ENCODE data around the gene CCT2.

Gene CCT2

GRCh38 chr12:69585189-69586062 lies at the start of gene CCT2:
Gene CCT2, plus strand, starts transcription at chr12:69585459. Its CDS starts 63 bp downstream, at chr12:69585522.
- peak within 1 kb of the TSS; percentile 99 for H3K9ac ChIP-seq (ENCODE audit: low read length)
- H3K4me1 ChIP-seq (ENCODE audit: control insufficient read depth, low read depth, low read length), result no peaks in the 10 kb centered on the region
- H3K27me3 ChIP-seq (ENCODE audit: control insufficient read depth, insufficient read depth, low read length), result no peaks in the 10 kb centered on the region
- no peaks in the 10 kb centered on the region for H3K9me3 ChIP-seq (ENCODE audit: control insufficient read depth, low read depth, low read length)
- peak within 1 kb of the TSS; percentile 99 for H3K4me3 ChIP-seq (ENCODE audit: low read length)
- H3K27ac ChIP-seq (ENCODE audit: low read length), result peak within 1 kb of the TSS; percentile 98
- H3K36me3 ChIP-seq (ENCODE audit: control insufficient read depth, low read depth, low read length), result peaks cover 41% of the 10 kb centered on the region

- Histone ChIP-seq H3K4me3 (ENCODE audit: low read length) (no peak overlapping the region), H3K9ac (ENCODE audit: low read length) (no peak overlapping the region), H3K4me1 (ENCODE audit: control insufficient read depth, low read depth, low read length) (no peaks in the 10 kb centered on the region), H3K27ac (ENCODE audit: low read length) (no peak overlapping the region), H3K27me3 (ENCODE audit: control insufficient read depth, insufficient read depth, low read length) (no peaks in the 10 kb centered on the region), H3K36me3 (ENCODE audit: control insufficient read depth, low read depth, low read length) (no peaks in the 10 kb centered on the region), H3K9me3 (ENCODE audit: control insufficient read depth, low read depth, low read length) (no peaks in the 10 kb centered on the region)
Measured at GRCh38 chr12:69540987-69541386, 44.3 kb upstream of the CCT2 start.

- Histone ChIP-seq H3K27ac (ENCODE audit: low read length) (no peak overlapping the region), H3K9ac (ENCODE audit: low read length) (no peak overlapping the region), H3K27me3 (ENCODE audit: control insufficient read depth, insufficient read depth, low read length) (no peaks in the 10 kb centered on the region), H3K9me3 (ENCODE audit: control insufficient read depth, low read depth, low read length) (no peaks in the 10 kb centered on the region), H3K4me1 (ENCODE audit: control insufficient read depth, low read depth, low read length) (no peaks in the 10 kb centered on the region), H3K4me3 (ENCODE audit: low read length) (no peak overlapping the region), H3K36me3 (ENCODE audit: control insufficient read depth, low read depth, low read length) (no peaks in the 10 kb centered on the region)
Measured at GRCh38 chr12:69544087-69544486, 41.2 kb upstream of the CCT2 start.

- Histone ChIP-seq H3K4me3 (ENCODE audit: low read length) (no peak overlapping the region), H3K27ac (ENCODE audit: low read length) (no peak overlapping the region), H3K9ac (ENCODE audit: low read length) (no peak overlapping the region), H3K27me3 (ENCODE audit: control insufficient read depth, insufficient read depth, low read length) (no peaks in the 10 kb centered on the region), H3K9me3 (ENCODE audit: control insufficient read depth, low read depth, low read length) (no peaks in the 10 kb centered on the region), H3K4me1 (ENCODE audit: control insufficient read depth, low read depth, low read length) (no peaks in the 10 kb centered on the region), H3K36me3 (ENCODE audit: control insufficient read depth, low read depth, low read length) (no peaks in the 10 kb centered on the region)
Measured at GRCh38 chr12:69545081-69545480, 40.2 kb upstream of the CCT2 start.

- Histone ChIP-seq H3K4me1 (ENCODE audit: control insufficient read depth, low read depth, low read length) (no peaks in the 10 kb centered on the region), H3K9ac (ENCODE audit: low read length) (no peak overlapping the region), H3K27me3 (ENCODE audit: control insufficient read depth, insufficient read depth, low read length) (no peaks in the 10 kb centered on the region), H3K9me3 (ENCODE audit: control insufficient read depth, low read depth, low read length) (no peaks in the 10 kb centered on the region), H3K4me3 (ENCODE audit: low read length) (no peak overlapping the region), H3K27ac (ENCODE audit: low read length) (no peak overlapping the region), H3K36me3 (ENCODE audit: control insufficient read depth, low read depth, low read length) (no peaks in the 10 kb centered on the region)
Measured at GRCh38 chr12:69546693-69547438, 38.4 kb upstream of the CCT2 start.

GRCh38 chr12:69548687-69549086 lies 36.6 kb upstream of the CCT2 start:
- Histone ChIP-seq H3K27ac (ENCODE audit: low read length) (no peak overlapping the region), H3K9me3 (ENCODE audit: control insufficient read depth, low read depth, low read length) (no peaks in the 10 kb centered on the region), H3K27me3 (ENCODE audit: control insufficient read depth, insufficient read depth, low read length) (no peaks in the 10 kb centered on the region), H3K4me3 (ENCODE audit: low read length) (no peak overlapping the region), H3K4me1 (ENCODE audit: control insufficient read depth, low read depth, low read length) (no peaks in the 10 kb centered on the region), H3K36me3 (ENCODE audit: control insufficient read depth, low read depth, low read length) (no peaks in the 10 kb centered on the region), H3K9ac (ENCODE audit: low read length) (no peak overlapping the region)

- Histone ChIP-seq H3K4me1 (ENCODE audit: control insufficient read depth, low read depth, low read length) (no peaks in the 10 kb centered on the region), H3K27ac (ENCODE audit: low read length) (no peak overlapping the region), H3K9me3 (ENCODE audit: control insufficient read depth, low read depth, low read length) (no peaks in the 10 kb centered on the region), H3K9ac (ENCODE audit: low read length) (no peak overlapping the region), H3K27me3 (ENCODE audit: control insufficient read depth, insufficient read depth, low read length) (no peaks in the 10 kb centered on the region), H3K36me3 (ENCODE audit: control insufficient read depth, low read depth, low read length) (no peaks in the 10 kb centered on the region), H3K4me3 (ENCODE audit: low read length) (no peak overlapping the region)
Measured at GRCh38 chr12:69550569-69551350, 34.5 kb upstream of the CCT2 start.

- Histone ChIP-seq H3K36me3 (ENCODE audit: control insufficient read depth, low read depth, low read length) (no peaks in the 10 kb centered on the region), H3K9me3 (ENCODE audit: control insufficient read depth, low read depth, low read length) (no peaks in the 10 kb centered on the region), H3K4me3 (ENCODE audit: low read length) (no peak overlapping the region), H3K27me3 (ENCODE audit: control insufficient read depth, insufficient read depth, low read length) (no peaks in the 10 kb centered on the region), H3K4me1 (ENCODE audit: control insufficient read depth, low read depth, low read length) (no peaks in the 10 kb centered on the region), H3K27ac (ENCODE audit: low read length) (no peak overlapping the region), H3K9ac (ENCODE audit: low read length) (no peak overlapping the region)
Measured at GRCh38 chr12:69553628-69554248, 31.5 kb upstream of the CCT2 start.

- Histone ChIP-seq H3K36me3 (ENCODE audit: control insufficient read depth, low read depth, low read length) (no peaks in the 10 kb centered on the region), H3K27me3 (ENCODE audit: control insufficient read depth, insufficient read depth, low read length) (no peaks in the 10 kb centered on the region), H3K9ac (ENCODE audit: low read length) (no peak overlapping the region), H3K9me3 (ENCODE audit: control insufficient read depth, low read depth, low read length) (no peaks in the 10 kb centered on the region), H3K4me1 (ENCODE audit: control insufficient read depth, low read depth, low read length) (no peaks in the 10 kb centered on the region), H3K4me3 (ENCODE audit: low read length) (no peak overlapping the region), H3K27ac (ENCODE audit: low read length) (no peak overlapping the region)
Measured at GRCh38 chr12:69555461-69555860, 29.8 kb upstream of the CCT2 start.

GRCh38 chr12:69556383-69556782 lies 28.9 kb upstream of the CCT2 start:
- H3K36me3 ChIP-seq (ENCODE audit: control insufficient read depth, low read depth, low read length), result no peaks in the 10 kb centered on the region
- H3K9me3 ChIP-seq (ENCODE audit: control insufficient read depth, low read depth, low read length), result no peaks in the 10 kb centered on the region
- no peak overlapping the region for H3K4me3 ChIP-seq (ENCODE audit: low read length)
- no peaks in the 10 kb centered on the region for H3K27me3 ChIP-seq (ENCODE audit: control insufficient read depth, insufficient read depth, low read length)
- H3K9ac ChIP-seq (ENCODE audit: low read length), result no peak overlapping the region
- no peak overlapping the region for H3K27ac ChIP-seq (ENCODE audit: low read length)
- H3K4me1 ChIP-seq (ENCODE audit: control insufficient read depth, low read depth, low read length), result no peaks in the 10 kb centered on the region

GRCh38 chr12:69563166-69563762 lies 22.0 kb upstream of the CCT2 start:
- H3K27me3 ChIP-seq (ENCODE audit: control insufficient read depth, insufficient read depth, low read length), result no peaks in the 10 kb centered on the region
- no peaks in the 10 kb centered on the region for H3K9me3 ChIP-seq (ENCODE audit: control insufficient read depth, low read depth, low read length)
- no peaks in the 10 kb centered on the region for H3K36me3 ChIP-seq (ENCODE audit: control insufficient read depth, low read depth, low read length)
- no peak overlapping the region for H3K4me3 ChIP-seq (ENCODE audit: low read length)
- no peaks in the 10 kb centered on the region for H3K4me1 ChIP-seq (ENCODE audit: control insufficient read depth, low read depth, low read length)
- H3K27ac ChIP-seq (ENCODE audit: low read length), result no peak overlapping the region
- no peak overlapping the region for H3K9ac ChIP-seq (ENCODE audit: low read length)

Measured in iPS-18a (cell line).